ENCODE data around the gene JOSD2. TPM values are rescaled to one million over a fixed set of nuclear protein-coding genes. Genes with fewer than 3 reads are reported as not detected.

The JOSD2 gene
- total RNA-seq, 1 experiment from 2014 or later: 60.8 TPM

- TF ChIP-seq EZH2 (IDR thresholded peaks at IDR 0.05; ENCODE audit: low read length, unreplicated experiment): no peak
- no peak for TF ChIP-seq EZH2phosphoT487 (IDR thresholded peaks at IDR 0.05; ENCODE audit: borderline replicate concordance, low read length)
- no peak for TF ChIP-seq CTCF (conservative IDR thresholded peaks at IDR 0.05; ENCODE audit: low read depth, low read length)
- H3K4me3 ChIP-seq (ENCODE audit: low read length): no peak overlapping the region
- no peak overlapping the region for H2AFZ ChIP-seq (ENCODE audit: low read length)
- H3K4me1 ChIP-seq (ENCODE audit: insufficient read depth, low read length): no peaks in the 10 kb centered on the region
- no peak overlapping the region for H3K4me2 ChIP-seq (ENCODE audit: low read length)
- DNase-seq: no peak
- no peaks in the 10 kb centered on the region for H4K20me1 ChIP-seq (ENCODE audit: low read length)
- no peak overlapping the region for H3K27ac ChIP-seq (ENCODE audit: low read length)
- intact Hi-C loops (cut with micrococcal nuclease): no loop called here
- H3K9ac ChIP-seq (ENCODE audit: low read length): no peak overlapping the region
- H3K9me3 ChIP-seq (ENCODE audit: low read length): no peaks in the 10 kb centered on the region
- BruUV-seq (replicated peaks): no TSS peak
- CTCF ChIA-PET: no interaction called here
- H3F3A ChIP-seq (ENCODE audit: low read length, unreplicated experiment): no peaks in the 10 kb centered on the region
- H3K36me3 ChIP-seq (ENCODE audit: low read depth, low read length): no peaks in the 10 kb centered on the region
- H3K79me2 ChIP-seq (ENCODE audit: low read length): no peaks in the 10 kb centered on the region
- no peaks in the 10 kb centered on the region for H3K27me3 ChIP-seq (ENCODE audit: low read length)
- no peak for ATAC-seq
- POLR2A ChIA-PET (ENCODE audit: unreplicated experiment): no interaction called here
- no peaks in the 10 kb centered on the region for H3K9me2 ChIP-seq (replicated peaks; ENCODE audit: low read length)
Measured at GRCh38 chr19:50498219-50499056, 12.6 kb downstream of the JOSD2 start.

GRCh38 chr19:50497022-50497405, 14.0 kb downstream of the JOSD2 start:
- CTCF ChIA-PET: interaction anchor here (0.8 kb wide), 1 partner anchor 41 kb away, joined by 3 read pairs; no protein-coding TSS in a partner anchor
- no peaks in the 10 kb centered on the region for H3K4me1 ChIP-seq (ENCODE audit: insufficient read depth, low read length)
- no peak for DNase-seq
- no peaks in the 10 kb centered on the region for H3K27me3 ChIP-seq (ENCODE audit: low read length)
- H3K27ac ChIP-seq (ENCODE audit: low read length): no peak overlapping the region
- H3K9me3 ChIP-seq (ENCODE audit: low read length): no peaks in the 10 kb centered on the region
- H3K4me3 ChIP-seq (ENCODE audit: low read length): no peak overlapping the region
- no peak overlapping the region for H3K9ac ChIP-seq (ENCODE audit: low read length)
- intact Hi-C loops (cut with micrococcal nuclease): no loop called here
- no peaks in the 10 kb centered on the region for H3K36me3 ChIP-seq (ENCODE audit: low read depth, low read length)
- no peaks in the 10 kb centered on the region for H3K9me2 ChIP-seq (replicated peaks; ENCODE audit: low read length)
- H3K79me2 ChIP-seq (ENCODE audit: low read length): no peaks in the 10 kb centered on the region
- H2AFZ ChIP-seq (ENCODE audit: low read length): no peak overlapping the region
- no TSS peak for BruUV-seq (replicated peaks)
- ATAC-seq: no peak
- POLR2A ChIA-PET (ENCODE audit: unreplicated experiment): no interaction called here
- no peak overlapping the region for H3K4me2 ChIP-seq (ENCODE audit: low read length)
- H4K20me1 ChIP-seq (ENCODE audit: low read length): no peaks in the 10 kb centered on the region
- H3F3A ChIP-seq (ENCODE audit: low read length, unreplicated experiment): no peaks in the 10 kb centered on the region
- no peak for TF ChIP-seq CTCF (conservative IDR thresholded peaks at IDR 0.05; ENCODE audit: low read depth, low read length)
- no peak for TF ChIP-seq EZH2 (IDR thresholded peaks at IDR 0.05; ENCODE audit: low read length, unreplicated experiment)
- no peak for TF ChIP-seq EZH2phosphoT487 (IDR thresholded peaks at IDR 0.05; ENCODE audit: borderline replicate concordance, low read length)
